ENCODE data around the gene TMIGD1. TPM values are rescaled to one million over a fixed set of nuclear protein-coding genes. Genes with fewer than 3 reads are reported as not detected.

Gene TMIGD1
- total and polyA plus RNA-seq, 2 of the 13 experiments (the other 11 are each of a cell fraction or from before 2014, with no cell fraction given) = not detected

DNA sequence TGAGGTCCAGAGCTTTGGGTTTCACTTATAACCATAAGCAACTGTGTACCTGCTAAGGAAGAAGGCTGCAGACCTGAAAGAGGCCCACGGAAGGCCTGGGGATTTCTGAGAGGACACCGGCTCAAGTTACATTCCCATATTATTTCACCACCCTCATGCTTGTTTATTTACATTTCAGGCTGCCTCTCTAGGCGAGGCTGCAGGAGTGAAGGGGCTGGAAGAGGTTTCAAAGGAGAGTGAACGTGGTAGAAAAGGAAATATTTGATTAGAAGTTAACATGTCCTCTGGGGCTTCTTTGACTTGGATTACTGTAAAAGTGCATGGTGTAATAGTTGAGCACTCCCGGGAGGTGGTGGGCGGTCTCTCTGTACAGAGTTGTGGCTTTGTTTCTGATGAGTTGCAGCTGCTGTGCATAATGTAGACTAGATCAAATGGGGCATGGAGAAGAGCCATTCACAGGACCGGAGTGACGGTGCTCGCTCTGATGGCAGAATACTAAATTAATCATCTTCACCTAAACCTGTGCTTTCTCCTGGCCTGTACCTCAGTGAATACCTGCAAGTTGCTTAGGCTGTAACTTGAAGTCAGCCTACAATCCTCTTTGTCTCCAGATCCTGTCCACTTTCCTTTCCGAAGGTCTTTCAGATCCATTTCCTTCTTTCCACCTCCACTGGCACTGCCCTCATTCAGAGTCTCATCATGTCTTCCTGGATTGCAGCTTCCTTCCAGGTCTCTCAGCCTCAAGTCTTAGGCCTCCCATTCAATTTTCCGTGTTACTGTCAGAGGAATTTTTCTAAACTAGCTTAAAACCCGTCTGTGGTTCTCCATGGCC lies 43.0 kb upstream of the TMIGD1 start (continued):
- TF ChIP-seq, protein P1, sequence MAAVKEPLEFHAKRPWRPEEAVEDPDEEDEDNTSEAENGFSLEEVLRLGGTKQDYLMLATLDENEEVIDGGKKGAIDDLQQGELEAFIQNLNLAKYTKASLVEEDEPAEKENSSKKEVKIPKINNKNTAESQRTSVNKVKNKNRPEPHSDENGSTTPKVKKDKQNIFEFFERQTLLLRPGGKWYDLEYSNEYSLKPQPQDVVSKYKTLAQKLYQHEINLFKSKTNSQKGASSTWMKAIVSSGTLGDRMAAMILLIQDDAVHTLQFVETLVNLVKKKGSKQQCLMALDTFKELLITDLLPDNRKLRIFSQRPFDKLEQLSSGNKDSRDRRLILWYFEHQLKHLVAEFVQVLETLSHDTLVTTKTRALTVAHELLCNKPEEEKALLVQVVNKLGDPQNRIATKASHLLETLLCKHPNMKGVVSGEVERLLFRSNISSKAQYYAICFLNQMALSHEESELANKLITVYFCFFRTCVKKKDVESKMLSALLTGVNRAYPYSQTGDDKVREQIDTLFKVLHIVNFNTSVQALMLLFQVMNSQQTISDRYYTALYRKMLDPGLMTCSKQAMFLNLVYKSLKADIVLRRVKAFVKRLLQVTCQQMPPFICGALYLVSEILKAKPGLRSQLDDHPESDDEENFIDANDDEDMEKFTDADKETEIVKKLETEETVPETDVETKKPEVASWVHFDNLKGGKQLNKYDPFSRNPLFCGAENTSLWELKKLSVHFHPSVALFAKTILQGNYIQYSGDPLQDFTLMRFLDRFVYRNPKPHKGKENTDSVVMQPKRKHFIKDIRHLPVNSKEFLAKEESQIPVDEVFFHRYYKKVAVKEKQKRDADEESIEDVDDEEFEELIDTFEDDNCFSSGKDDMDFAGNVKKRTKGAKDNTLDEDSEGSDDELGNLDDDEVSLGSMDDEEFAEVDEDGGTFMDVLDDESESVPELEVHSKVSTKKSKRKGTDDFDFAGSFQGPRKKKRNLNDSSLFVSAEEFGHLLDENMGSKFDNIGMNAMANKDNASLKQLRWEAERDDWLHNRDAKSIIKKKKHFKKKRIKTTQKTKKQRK (IDR thresholded peaks at IDR 0.05; ENCODE audit: low read length) = no peak
- TF ChIP-seq ZNF772 (CRISPR knock-in tag; IDR thresholded peaks at IDR 0.05) = no peak
- TF ChIP-seq, protein P2, sequence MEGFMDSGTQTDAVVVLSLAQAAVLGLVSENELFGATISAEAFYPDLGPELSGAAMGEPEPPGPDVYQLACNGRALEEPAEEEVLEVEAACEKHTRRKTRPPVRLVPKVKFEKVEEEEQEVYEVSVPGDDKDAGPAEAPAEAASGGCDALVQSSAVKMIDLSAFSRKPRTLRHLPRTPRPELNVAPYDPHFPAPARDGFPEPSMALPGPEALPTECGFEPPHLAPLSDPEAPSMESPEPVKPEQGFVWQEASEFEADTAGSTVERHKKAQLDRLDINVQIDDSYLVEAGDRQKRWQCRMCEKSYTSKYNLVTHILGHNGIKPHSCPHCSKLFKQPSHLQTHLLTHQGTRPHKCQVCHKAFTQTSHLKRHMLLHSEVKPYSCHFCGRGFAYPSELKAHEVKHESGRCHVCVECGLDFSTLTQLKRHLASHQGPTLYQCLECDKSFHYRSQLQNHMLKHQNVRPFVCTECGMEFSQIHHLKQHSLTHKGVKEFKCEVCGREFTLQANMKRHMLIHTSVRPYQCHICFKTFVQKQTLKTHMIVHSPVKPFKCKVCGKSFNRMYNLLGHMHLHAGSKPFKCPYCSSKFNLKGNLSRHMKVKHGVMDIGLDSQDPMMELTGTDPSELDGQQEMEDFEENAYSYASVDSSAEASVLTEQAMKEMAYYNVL (CRISPR knock-in tag; IDR thresholded peaks at IDR 0.05; ENCODE audit: borderline replicate concordance) = 0 out of 2 replicates have a peak, but pooled peaks have one; percentile 58
- no peak for TF ChIP-seq PHF20 (CRISPR knock-in tag; IDR thresholded peaks at IDR 0.05)
- TF ChIP-seq HOXA3 (CRISPR knock-in tag; IDR thresholded peaks at IDR 0.05) = peak; percentile 37; the same call in 1 of the 2 replicates
- TF ChIP-seq, protein P3, sequence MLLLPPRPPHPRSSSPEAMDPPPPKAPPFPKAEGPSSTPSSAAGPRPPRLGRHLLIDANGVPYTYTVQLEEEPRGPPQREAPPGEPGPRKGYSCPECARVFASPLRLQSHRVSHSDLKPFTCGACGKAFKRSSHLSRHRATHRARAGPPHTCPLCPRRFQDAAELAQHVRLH (CRISPR knock-in tag; IDR thresholded peaks at IDR 0.05; ENCODE audit: borderline replicate concordance, low read depth) = 0 out of 2 replicates have a peak, but pooled peaks have one; percentile 43
- TF ChIP-seq SMAD3 (CRISPR knock-in tag; IDR thresholded peaks at IDR 0.05) = peak; percentile 76
- TF ChIP-seq ZNF792 (CRISPR knock-in tag; IDR thresholded peaks at IDR 0.05) = 0 out of 2 replicates have a peak, but pooled peaks have one; percentile 22
- peak; percentile 95 for TF ChIP-seq GATAD2A (CRISPR knock-in tag; IDR thresholded peaks at IDR 0.05)
- no peak for TF ChIP-seq CHD2 (IDR thresholded peaks at IDR 0.05; ENCODE audit: low read depth, low read length)
- peak; percentile 69 for TF ChIP-seq FOXO1 (CRISPR knock-in tag; IDR thresholded peaks at IDR 0.05)
- TF ChIP-seq, protein P4, sequence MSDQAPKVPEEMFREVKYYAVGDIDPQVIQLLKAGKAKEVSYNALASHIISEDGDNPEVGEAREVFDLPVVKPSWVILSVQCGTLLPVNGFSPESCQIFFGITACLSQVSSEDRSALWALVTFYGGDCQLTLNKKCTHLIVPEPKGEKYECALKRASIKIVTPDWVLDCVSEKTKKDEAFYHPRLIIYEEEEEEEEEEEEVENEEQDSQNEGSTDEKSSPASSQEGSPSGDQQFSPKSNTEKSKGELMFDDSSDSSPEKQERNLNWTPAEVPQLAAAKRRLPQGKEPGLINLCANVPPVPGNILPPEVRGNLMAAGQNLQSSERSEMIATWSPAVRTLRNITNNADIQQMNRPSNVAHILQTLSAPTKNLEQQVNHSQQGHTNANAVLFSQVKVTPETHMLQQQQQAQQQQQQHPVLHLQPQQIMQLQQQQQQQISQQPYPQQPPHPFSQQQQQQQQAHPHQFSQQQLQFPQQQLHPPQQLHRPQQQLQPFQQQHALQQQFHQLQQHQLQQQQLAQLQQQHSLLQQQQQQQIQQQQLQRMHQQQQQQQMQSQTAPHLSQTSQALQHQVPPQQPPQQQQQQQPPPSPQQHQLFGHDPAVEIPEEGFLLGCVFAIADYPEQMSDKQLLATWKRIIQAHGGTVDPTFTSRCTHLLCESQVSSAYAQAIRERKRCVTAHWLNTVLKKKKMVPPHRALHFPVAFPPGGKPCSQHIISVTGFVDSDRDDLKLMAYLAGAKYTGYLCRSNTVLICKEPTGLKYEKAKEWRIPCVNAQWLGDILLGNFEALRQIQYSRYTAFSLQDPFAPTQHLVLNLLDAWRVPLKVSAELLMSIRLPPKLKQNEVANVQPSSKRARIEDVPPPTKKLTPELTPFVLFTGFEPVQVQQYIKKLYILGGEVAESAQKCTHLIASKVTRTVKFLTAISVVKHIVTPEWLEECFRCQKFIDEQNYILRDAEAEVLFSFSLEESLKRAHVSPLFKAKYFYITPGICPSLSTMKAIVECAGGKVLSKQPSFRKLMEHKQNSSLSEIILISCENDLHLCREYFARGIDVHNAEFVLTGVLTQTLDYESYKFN (CRISPR knock-in tag; conservative IDR thresholded peaks at IDR 0.05) = peak; percentile 83
- TF ChIP-seq ZNF205 (CRISPR knock-in tag; IDR thresholded peaks at IDR 0.05) = 0 out of 2 replicates have a peak, but pooled peaks have one; percentile 27
- TF ChIP-seq ERF (CRISPR knock-in tag; IDR thresholded peaks at IDR 0.05) = peak; percentile 83; the same call in 1 of the 2 replicates
- no peak for TF ChIP-seq IRX3 (CRISPR knock-in tag; IDR thresholded peaks at IDR 0.05; ENCODE audit: borderline replicate concordance, low read depth)
- 0 out of 2 replicates have a peak, but pooled peaks have one; percentile 58 for TF ChIP-seq SIN3A (IDR thresholded peaks at IDR 0.05; ENCODE audit: borderline replicate concordance, low read depth, low read length)
- TF ChIP-seq FOXK2 (IDR thresholded peaks at IDR 0.05) = peak; percentile 54; the same call in 1 of the 2 replicates
- TF ChIP-seq, protein P5, sequence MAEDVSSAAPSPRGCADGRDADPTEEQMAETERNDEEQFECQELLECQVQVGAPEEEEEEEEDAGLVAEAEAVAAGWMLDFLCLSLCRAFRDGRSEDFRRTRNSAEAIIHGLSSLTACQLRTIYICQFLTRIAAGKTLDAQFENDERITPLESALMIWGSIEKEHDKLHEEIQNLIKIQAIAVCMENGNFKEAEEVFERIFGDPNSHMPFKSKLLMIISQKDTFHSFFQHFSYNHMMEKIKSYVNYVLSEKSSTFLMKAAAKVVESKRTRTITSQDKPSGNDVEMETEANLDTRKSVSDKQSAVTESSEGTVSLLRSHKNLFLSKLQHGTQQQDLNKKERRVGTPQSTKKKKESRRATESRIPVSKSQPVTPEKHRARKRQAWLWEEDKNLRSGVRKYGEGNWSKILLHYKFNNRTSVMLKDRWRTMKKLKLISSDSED (CRISPR knock-in tag; IDR thresholded peaks at IDR 0.05) = no peak
- TF ChIP-seq ZNF737 (CRISPR knock-in tag; IDR thresholded peaks at IDR 0.05; ENCODE audit: borderline replicate concordance) = no peak
